NB4 (cell line): ENCODE results near the gene BOD1L1.
"Not testable (repeated sequence)": the region's sequence is repeated elsewhere in the genome, so short reads cannot be mapped to it uniquely, and the experiment has no call there.

Experiments
- DNase-seq: peaks from one replicate; pipeline ENCODE4 v3.0.0; 2010; ENCODE audit warnings: low read depth
- H3K4me3 ChIP-seq: one replicate; pipeline ENCODE4 v1.5.1; 2011; ENCODE audit warnings: mild to moderate bottlenecking, low read depth, low read length, moderate library complexity
- MYC ChIP-seq: IDR thresholded peaks from 2 replicates; pipeline ENCODE4 v1.6.1; 2011; ENCODE audit warnings: low read depth, low read length
- POLR2A ChIP-seq: IDR thresholded peaks from 2 replicates; pipeline ENCODE4 v1.6.1; 2011; ENCODE audit warnings: mild to moderate bottlenecking; ENCODE audit not compliant: insufficient read length; ENCODE audit errors: extremely low read depth
- TF ChIP-seq, protein P1 (sequence below): IDR thresholded peaks from 2 replicates; pipeline ENCODE4 v1.6.1; 2011; ENCODE audit warnings: low read depth, low read length
- TF ChIP-seq, protein P2 (sequence below): IDR thresholded peaks from one replicate; pipeline ENCODE4 v1.5.1; 2012; ENCODE audit warnings: low read depth, low read length

BOD1L1 gene

DNA sequence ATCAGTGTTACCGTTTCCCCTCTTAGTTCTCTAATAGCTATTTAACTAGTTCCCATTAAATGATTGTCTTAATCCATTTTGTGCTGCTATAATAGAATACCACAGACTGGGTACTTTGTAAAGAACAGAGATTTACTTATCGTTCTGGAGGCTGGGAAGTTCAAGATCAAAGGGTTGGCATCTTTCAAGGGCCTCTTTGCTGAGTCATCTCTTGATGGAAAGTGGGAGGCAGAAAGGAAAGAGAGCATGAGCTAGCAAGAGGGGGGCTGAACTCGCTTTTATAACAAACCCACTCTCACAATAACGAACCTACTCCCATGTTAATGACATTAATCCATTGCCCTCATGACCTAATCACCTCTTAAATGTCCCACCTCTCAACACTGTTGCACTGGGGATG lies 65.9 kb downstream of the BOD1L1 start:
- no peak for DNase-seq
- no peak overlapping the region for H3K4me3 ChIP-seq
- TF ChIP-seq, protein P1, sequence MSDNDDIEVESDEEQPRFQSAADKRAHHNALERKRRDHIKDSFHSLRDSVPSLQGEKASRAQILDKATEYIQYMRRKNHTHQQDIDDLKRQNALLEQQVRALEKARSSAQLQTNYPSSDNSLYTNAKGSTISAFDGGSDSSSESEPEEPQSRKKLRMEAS: no peak
- TF ChIP-seq MYC: no peak
- TF ChIP-seq, protein P2, sequence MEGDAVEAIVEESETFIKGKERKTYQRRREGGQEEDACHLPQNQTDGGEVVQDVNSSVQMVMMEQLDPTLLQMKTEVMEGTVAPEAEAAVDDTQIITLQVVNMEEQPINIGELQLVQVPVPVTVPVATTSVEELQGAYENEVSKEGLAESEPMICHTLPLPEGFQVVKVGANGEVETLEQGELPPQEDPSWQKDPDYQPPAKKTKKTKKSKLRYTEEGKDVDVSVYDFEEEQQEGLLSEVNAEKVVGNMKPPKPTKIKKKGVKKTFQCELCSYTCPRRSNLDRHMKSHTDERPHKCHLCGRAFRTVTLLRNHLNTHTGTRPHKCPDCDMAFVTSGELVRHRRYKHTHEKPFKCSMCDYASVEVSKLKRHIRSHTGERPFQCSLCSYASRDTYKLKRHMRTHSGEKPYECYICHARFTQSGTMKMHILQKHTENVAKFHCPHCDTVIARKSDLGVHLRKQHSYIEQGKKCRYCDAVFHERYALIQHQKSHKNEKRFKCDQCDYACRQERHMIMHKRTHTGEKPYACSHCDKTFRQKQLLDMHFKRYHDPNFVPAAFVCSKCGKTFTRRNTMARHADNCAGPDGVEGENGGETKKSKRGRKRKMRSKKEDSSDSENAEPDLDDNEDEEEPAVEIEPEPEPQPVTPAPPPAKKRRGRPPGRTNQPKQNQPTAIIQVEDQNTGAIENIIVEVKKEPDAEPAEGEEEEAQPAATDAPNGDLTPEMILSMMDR: no peak
- TF ChIP-seq POLR2A: no peak

DNA sequence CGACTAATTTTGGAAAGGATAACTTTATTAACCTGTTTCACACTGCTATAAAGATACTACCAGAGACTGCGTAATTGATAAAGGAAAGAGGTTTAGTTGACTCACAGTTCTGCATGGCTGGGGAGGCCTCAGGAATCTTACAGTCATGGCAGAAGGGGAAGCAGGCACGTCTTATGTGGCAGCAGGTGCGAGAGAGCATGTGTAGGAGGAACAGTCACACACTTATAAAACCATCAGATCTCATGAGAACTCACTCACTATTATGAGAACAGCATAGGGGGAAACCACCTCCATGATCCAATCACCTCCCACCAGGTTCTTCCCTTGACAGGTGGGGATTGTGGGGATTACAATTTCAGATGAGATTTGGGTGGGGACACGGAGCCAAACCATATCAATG lies 67.4 kb downstream of the BOD1L1 start:
- not testable (repeated sequence) for DNase-seq, H3K4me3 ChIP-seq

DNA sequence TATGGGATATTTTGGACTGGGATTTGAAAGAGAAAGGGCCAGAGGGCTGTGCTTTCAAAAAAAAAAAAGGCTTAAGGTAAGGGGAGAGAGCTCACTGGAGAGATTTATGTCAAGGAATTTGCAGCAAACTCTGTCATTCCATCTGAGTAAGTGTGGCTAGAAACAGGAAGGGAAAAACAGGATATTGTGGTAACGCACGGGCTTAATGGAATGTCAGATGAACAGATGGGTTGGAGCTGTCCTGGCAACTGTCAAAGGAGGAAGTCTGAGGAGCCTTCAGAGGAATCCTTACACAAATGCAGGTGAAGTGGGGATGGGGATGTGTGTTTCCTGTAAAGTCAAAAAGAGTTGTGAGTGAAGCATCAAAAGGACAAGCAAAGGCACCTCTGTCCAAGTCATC lies 68.1 kb downstream of the BOD1L1 start:
- H3K4me3 ChIP-seq: no peak overlapping the region
- no peak for DNase-seq
- TF ChIP-seq MYC (no peak), POLR2A (no peak)
- TF ChIP-seq, protein P2: no peak
- TF ChIP-seq, protein P1: no peak

DNA sequence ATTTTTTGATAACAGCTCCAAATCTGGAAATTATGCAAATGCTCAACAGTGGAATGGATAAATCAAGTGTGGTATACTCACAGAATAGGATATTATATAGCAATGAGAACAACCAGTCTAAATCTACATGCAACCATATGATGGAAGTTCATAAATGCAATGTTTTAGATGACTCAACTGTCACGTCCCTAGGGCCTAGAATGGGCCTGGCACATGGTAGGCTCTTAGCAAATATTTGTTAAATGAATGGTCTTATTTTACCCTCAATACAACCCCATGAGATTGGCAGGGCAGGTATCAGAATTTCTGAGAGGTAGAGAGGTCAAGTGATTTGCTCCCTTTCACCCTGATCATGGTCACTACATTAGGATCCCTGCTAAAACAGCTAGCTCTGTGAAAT lies 68.6 kb downstream of the BOD1L1 start:
- no peak overlapping the region for H3K4me3 ChIP-seq
- TF ChIP-seq, protein P1: no peak
- DNase-seq: no peak

DNA sequence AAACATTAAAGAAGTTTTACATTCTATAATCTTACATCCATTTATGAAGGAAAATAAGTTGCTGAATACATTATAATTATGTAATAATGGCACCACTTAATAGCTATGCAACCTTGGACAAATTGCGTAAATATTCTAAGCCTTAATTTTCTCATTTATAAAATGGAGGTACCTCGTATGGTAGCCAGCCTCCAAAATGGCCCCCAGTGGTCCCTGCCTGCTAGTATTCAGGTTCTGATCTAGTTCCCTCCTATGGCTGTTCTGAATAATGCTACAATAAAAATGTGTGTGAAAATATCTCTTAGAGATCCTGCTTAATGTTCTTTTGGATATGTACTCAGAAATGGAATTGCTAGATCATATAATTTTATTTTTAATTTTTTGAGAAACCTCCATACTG lies 72.2 kb downstream of the BOD1L1 start:
- no peak for TF ChIP-seq POLR2A
- TF ChIP-seq, protein P1: no peak
- no peak for TF ChIP-seq MYC
- TF ChIP-seq, protein P2: no peak
- no peak for DNase-seq
- no peak overlapping the region for H3K4me3 ChIP-seq

DNA sequence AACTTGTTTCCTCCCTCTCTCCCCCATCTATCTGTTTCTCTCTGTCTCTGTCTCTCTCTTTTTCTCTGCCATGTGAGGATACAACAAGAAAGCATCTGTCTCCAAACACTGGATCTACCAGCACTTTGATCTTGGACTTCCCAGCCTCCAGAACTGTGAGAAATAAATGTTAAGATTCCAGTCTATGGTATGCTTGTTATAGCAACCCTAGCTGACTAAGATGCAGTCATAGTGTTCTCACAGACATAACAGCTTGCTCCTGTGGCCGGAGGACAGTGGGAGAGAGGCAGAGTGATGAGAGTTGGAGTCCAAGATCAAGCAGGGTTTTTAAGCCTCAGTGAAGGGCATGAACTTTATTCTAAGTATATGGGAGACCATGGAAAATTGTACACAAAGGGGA lies 74.4 kb downstream of the BOD1L1 start:
- no peak overlapping the region for H3K4me3 ChIP-seq
- no peak for DNase-seq
- TF ChIP-seq, protein P1: no peak
- no peak for TF ChIP-seq MYC
- TF ChIP-seq POLR2A: no peak
- TF ChIP-seq, protein P2: no peak

DNA sequence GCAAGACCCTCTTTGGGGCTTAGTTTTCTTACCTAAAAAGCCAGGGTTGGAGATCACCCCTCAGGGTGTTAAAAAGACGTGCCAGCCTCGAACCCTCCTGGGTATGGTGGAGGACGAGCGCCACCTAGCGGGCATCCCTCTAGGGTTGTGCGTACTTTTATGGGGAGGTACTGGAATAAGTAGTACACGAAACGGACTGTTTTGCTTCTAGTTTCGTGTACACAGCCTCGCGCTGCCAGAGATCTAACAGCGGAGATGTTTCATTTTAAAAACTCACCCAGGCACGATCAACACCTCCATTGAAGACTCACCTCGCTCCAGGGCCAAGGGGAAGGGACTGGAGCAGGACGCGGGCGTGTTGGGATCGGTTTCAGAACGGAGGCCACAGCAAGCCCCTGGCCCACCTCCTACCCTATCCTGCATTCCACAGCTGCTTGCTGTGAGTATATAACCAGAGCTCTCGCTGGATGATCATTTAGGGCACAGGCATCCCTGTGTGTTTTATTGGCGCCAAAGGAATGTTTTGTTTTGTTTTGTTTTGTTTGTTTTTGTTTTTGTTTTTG lies 78.5 kb downstream of the BOD1L1 start:
- peak; percentile 95 for DNase-seq
- TF ChIP-seq MYC (peak; percentile 66), POLR2A (no peak)
- TF ChIP-seq, protein P2: peak; percentile 86
- TF ChIP-seq, protein P1: peak; percentile 62
- peak overlapping the region; percentile 33 for H3K4me3 ChIP-seq
